ENCODE data around the gene SPATA46.

The SPATA46 gene

GRCh38 chr1:162416215-162416614 lies 39.6 kb upstream of the SPATA46 start:
- TF ChIP-seq, protein P1, sequence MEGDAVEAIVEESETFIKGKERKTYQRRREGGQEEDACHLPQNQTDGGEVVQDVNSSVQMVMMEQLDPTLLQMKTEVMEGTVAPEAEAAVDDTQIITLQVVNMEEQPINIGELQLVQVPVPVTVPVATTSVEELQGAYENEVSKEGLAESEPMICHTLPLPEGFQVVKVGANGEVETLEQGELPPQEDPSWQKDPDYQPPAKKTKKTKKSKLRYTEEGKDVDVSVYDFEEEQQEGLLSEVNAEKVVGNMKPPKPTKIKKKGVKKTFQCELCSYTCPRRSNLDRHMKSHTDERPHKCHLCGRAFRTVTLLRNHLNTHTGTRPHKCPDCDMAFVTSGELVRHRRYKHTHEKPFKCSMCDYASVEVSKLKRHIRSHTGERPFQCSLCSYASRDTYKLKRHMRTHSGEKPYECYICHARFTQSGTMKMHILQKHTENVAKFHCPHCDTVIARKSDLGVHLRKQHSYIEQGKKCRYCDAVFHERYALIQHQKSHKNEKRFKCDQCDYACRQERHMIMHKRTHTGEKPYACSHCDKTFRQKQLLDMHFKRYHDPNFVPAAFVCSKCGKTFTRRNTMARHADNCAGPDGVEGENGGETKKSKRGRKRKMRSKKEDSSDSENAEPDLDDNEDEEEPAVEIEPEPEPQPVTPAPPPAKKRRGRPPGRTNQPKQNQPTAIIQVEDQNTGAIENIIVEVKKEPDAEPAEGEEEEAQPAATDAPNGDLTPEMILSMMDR (IDR thresholded peaks at IDR 0.05; ENCODE audit: low read depth, low read length) = no peak
- no peak for DNase-seq (ENCODE audit: extremely low read depth, low read depth)

- no peak for DNase-seq (ENCODE audit: extremely low read depth, low read depth)
- TF ChIP-seq, protein P1 (IDR thresholded peaks at IDR 0.05; ENCODE audit: low read depth, low read length) = no peak
These were observed 35.3 kb upstream of the SPATA46 start, which contains the start of gene SH2D1B for GRCh38 chr1:162412002-162412401. Gene SH2D1B, minus strand, starts transcription at chr1:162412136. Its CDS starts 120 bp downstream, at chr1:162412016.

GRCh38 chr1:162407539-162407938 lies 30.9 kb upstream of the SPATA46 start:
- no peak for DNase-seq (ENCODE audit: extremely low read depth, low read depth)
- TF ChIP-seq, protein P1 (IDR thresholded peaks at IDR 0.05; ENCODE audit: low read depth, low read length) = no peak

- TF ChIP-seq, protein P1 (IDR thresholded peaks at IDR 0.05; ENCODE audit: low read depth, low read length) = no peak
- no peak for DNase-seq (ENCODE audit: extremely low read depth, low read depth)
These were observed 30.2 kb upstream of the SPATA46 start for GRCh38 chr1:162406811-162407210.

- no peak for DNase-seq (ENCODE audit: extremely low read depth, low read depth)
- TF ChIP-seq, protein P1 (IDR thresholded peaks at IDR 0.05; ENCODE audit: low read depth, low read length) = no peak
These were observed 29.1 kb upstream of the SPATA46 start for GRCh38 chr1:162405800-162406199.

DNA sequence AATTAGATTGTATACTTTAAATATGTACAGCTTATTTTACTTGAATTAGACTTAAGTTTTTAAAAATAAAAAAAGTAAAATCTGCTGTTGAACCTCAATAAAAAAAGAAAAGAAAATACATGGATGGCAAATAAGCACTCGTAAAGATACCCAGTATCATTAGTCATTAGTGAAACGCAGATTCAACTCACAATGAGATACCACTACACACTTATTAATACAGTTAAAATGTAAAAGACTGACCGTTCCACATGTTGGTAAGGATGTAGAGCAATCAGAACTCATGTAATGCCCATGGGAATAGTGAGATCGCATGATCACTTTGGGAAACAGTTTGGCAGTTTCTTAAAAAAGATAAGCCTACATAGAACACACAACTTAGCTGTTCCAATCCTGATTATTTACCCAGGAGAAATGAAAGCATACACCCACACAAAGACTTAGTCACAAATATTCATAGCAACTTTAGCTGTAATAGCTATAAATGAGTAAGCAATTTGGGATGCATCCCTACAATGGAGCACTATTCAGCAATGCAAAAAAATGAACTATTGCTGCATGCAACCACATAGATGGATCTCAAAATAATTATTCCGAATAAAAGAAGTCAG lies 28.0 kb upstream of the SPATA46 start:
- TF ChIP-seq, protein P1 (IDR thresholded peaks at IDR 0.05; ENCODE audit: low read depth, low read length) = no peak
- DNase-seq (ENCODE audit: extremely low read depth, low read depth) = no peak

DNA sequence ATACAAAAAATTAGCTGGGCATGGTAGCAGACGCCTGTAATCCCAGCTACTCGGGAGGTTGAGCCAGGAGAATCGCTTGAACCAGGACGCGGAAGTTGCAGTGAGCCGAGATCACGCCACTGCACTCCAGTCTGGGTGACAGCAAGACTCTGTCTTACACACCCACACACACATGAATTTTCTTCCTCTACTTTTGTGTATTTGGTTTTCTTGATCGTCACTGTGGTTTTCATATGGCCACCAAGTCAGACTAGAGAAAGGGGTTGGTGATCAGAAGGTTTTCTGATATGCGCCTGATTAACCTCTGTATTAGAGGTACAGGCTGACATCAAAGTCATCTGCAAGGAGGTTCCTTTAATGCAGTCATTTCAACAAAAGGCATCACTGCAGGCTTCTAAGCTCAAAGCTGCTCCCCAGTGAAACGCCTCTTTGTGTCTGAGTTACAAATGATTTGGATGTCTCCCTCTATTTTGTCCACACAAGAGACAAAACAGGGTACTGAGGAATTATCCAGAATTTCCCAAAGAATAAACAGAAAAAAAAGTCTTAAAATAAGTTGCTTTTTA lies 24.2 kb upstream of the SPATA46 start:
- TF ChIP-seq, protein P1 (IDR thresholded peaks at IDR 0.05; ENCODE audit: low read depth, low read length) = no peak

More for the DNA sequence above, 24.2 kb upstream of the SPATA46 start:
- no peak for DNase-seq (ENCODE audit: extremely low read depth, low read depth)
